OCI-LY1 (cell line): ENCODE data around the gene PPP1R9A.

ENCODE experiments used
- H2AFZ ChIP-seq: fragments of 200-600 bp; sonication (generic), shearing (Covaris generic); 2 replicates; pipeline ENCODE4 v1.6.0; 2014; ENCODE audit warnings: antibody characterized with exemption, mild to moderate bottlenecking, low read length
- H3F3A ChIP-seq: fragments of 200-600 bp; sonication (generic), shearing (Covaris generic); 2 replicates; pipeline ENCODE4 v1.6.0; 2014; ENCODE audit warnings: mild to moderate bottlenecking, antibody characterized with exemption, low read length, moderate library complexity; ENCODE audit not compliant: insufficient read depth
- H3K27ac ChIP-seq: fragments of 200-600 bp; sonication (generic); 2 replicates; pipeline ENCODE4 v1.5.1; 2014; ENCODE audit warnings: low read length, mixed run types, mild to moderate bottlenecking, low read depth; ENCODE audit not compliant: poor library complexity, severe bottlenecking
- H3K27me3 ChIP-seq: fragments of 200-600 bp; sonication (generic); 2 replicates; pipeline ENCODE4 v1.6.0; 2014; ENCODE audit warnings: antibody characterized with exemption, mild to moderate bottlenecking, low read length, moderate library complexity; ENCODE audit not compliant: insufficient read depth
- H3K36me3 ChIP-seq: fragments of 200-600 bp; sonication (generic); 2 replicates; pipeline ENCODE4 v1.6.1; 2014; ENCODE audit warnings: mild to moderate bottlenecking, antibody characterized with exemption, low read length, moderate library complexity, mixed read lengths; ENCODE audit not compliant: insufficient read depth
- H3K4me1 ChIP-seq: fragments of 200-600 bp; sonication (generic); 2 replicates; pipeline ENCODE4 v1.5.1; 2014; ENCODE audit warnings: mild to moderate bottlenecking, low read length, moderate library complexity; ENCODE audit not compliant: insufficient read depth, severe bottlenecking
- H3K4me2 ChIP-seq: fragments of 200-600 bp; sonication (generic), shearing (Covaris generic); 2 replicates; pipeline ENCODE4 v1.6.1; 2014; ENCODE audit warnings: low read length
- H3K4me3 ChIP-seq: fragments of 200-600 bp; sonication (generic); 2 replicates; pipeline ENCODE4 v1.5.1; 2014; ENCODE audit warnings: low read length, low read depth, mild to moderate bottlenecking, mixed read lengths; ENCODE audit not compliant: poor library complexity, severe bottlenecking
- H3K79me2 ChIP-seq: fragments of 200-600 bp; shearing (Covaris generic); 2 replicates; pipeline ENCODE4 v1.6.1; 2016; ENCODE audit warnings: mixed run types, low read length, mixed read lengths; ENCODE audit not compliant: insufficient read depth
- H3K9ac ChIP-seq: fragments of 200-600 bp; sonication (generic), shearing (Covaris generic); 2 replicates; pipeline ENCODE4 v1.6.1; 2014; ENCODE audit warnings: mild to moderate bottlenecking, low read length, mixed read lengths
- H3K9me2 ChIP-seq: fragments of 200-600 bp; sonication (generic), shearing (Covaris generic); 2 replicates; pipeline ENCODE4 v1.6.1; 2014; ENCODE audit warnings: low read depth, mild to moderate bottlenecking, low read length, mixed read lengths
- H3K9me3 ChIP-seq: fragments of 200-600 bp; shearing (Covaris generic); 2 replicates; pipeline ENCODE4 v1.6.1; 2014; ENCODE audit warnings: low read length, mixed read lengths
- H4K20me1 ChIP-seq: fragments of 200-600 bp; sonication (generic), shearing (Covaris generic); 2 replicates; pipeline ENCODE4 v1.6.0; 2016; ENCODE audit warnings: mild to moderate bottlenecking, low read length; ENCODE audit not compliant: insufficient read depth
- CTCF ChIP-seq: fragments of 200-600 bp; sonication (generic), shearing (Covaris generic); IDR thresholded peaks from 2 replicates; pipeline ENCODE4 v1.5.1; 2017; ENCODE audit warnings: mild to moderate bottlenecking, antibody characterized with exemption, low read length, moderate library complexity, mixed read lengths
- EZH2 ChIP-seq: fragments of 200-600 bp; sonication (generic), shearing (Covaris generic); IDR thresholded peaks from 2 replicates; pipeline ENCODE4 v1.8.0; 2017; ENCODE audit warnings: borderline replicate concordance, mixed run types, mild to moderate bottlenecking, antibody characterized with exemption, low read length, moderate library complexity, mixed read lengths

The PPP1R9A gene

GRCh38 chr7:95102662-95103061 lies 195.3 kb downstream of the PPP1R9A start:
- Histone ChIP-seq H3K9ac (no peak overlapping the region), H3K27ac (no peak overlapping the region), H3K9me3 (no peaks in the 10 kb centered on the region), H3K79me2 (no peaks in the 10 kb centered on the region), H3K36me3 (no peaks in the 10 kb centered on the region), H3K27me3 (no peaks in the 10 kb centered on the region), H3K9me2 (no peaks in the 10 kb centered on the region), H3F3A (no peaks in the 10 kb centered on the region), H3K4me3 (no peak overlapping the region), H2AFZ (no peak overlapping the region), H3K4me2 (no peak overlapping the region), H4K20me1 (no peaks in the 10 kb centered on the region), H3K4me1 (no peaks in the 10 kb centered on the region)
- TF ChIP-seq EZH2 (no peak), CTCF (no peak)

- Histone ChIP-seq H3K4me1 (no peaks in the 10 kb centered on the region), H3K9me2 (no peaks in the 10 kb centered on the region), H2AFZ (no peak overlapping the region), H3K27ac (no peak overlapping the region), H3F3A (no peaks in the 10 kb centered on the region), H3K4me2 (no peak overlapping the region), H3K9me3 (no peaks in the 10 kb centered on the region), H3K9ac (no peak overlapping the region), H3K79me2 (no peaks in the 10 kb centered on the region), H3K27me3 (no peaks in the 10 kb centered on the region), H4K20me1 (no peaks in the 10 kb centered on the region), H3K36me3 (no peaks in the 10 kb centered on the region), H3K4me3 (no peak overlapping the region)
- TF ChIP-seq CTCF: no peak
- no peak for TF ChIP-seq EZH2
Measured at GRCh38 chr7:95104739-95105138, 197.3 kb downstream of the PPP1R9A start.

GRCh38 chr7:95105627-95106026 lies 198.2 kb downstream of the PPP1R9A start:
- Histone ChIP-seq H2AFZ (no peak overlapping the region), H4K20me1 (no peaks in the 10 kb centered on the region), H3K4me2 (no peak overlapping the region), H3K9me2 (no peaks in the 10 kb centered on the region), H3K4me3 (no peak overlapping the region), H3K9me3 (no peaks in the 10 kb centered on the region), H3K27me3 (no peaks in the 10 kb centered on the region), H3K36me3 (no peaks in the 10 kb centered on the region), H3F3A (no peaks in the 10 kb centered on the region), H3K27ac (no peak overlapping the region), H3K4me1 (no peaks in the 10 kb centered on the region), H3K79me2 (no peaks in the 10 kb centered on the region), H3K9ac (no peak overlapping the region)
- TF ChIP-seq EZH2 (no peak), CTCF (no peak)
